HG03378 (cell line): ENCODE data around the gene MAPK8.

Experiments used
- ATAC-seq: cut with Tn5 transposase; IDR thresholded peaks from one replicate; pipeline ENCODE4 v1.9.1; 2021; ENCODE audit warnings: mild to moderate bottlenecking, moderate library complexity; ENCODE audit not compliant: unreplicated experiment

MAPK8 gene

GRCh38 chr10:48469516-48470020 lies 163.1 kb downstream of the MAPK8 start:
- no peak for ATAC-seq

- ATAC-seq = no peak
These were observed 163.8 kb downstream of the MAPK8 start for GRCh38 chr10:48470115-48470892.

GRCh38 chr10:48470893-48471805 lies 164.7 kb downstream of the MAPK8 start:
- ATAC-seq = no peak

GRCh38 chr10:48472501-48473069 lies 166.1 kb downstream of the MAPK8 start:
- ATAC-seq = no peak

- ATAC-seq = no peak
These were observed 167.2 kb downstream of the MAPK8 start for GRCh38 chr10:48473704-48474103.

- no peak for ATAC-seq
These were observed 168.4 kb downstream of the MAPK8 start for GRCh38 chr10:48474765-48475365.

- ATAC-seq = no peak
These were observed 169.4 kb downstream of the MAPK8 start for GRCh38 chr10:48475943-48476278.

GRCh38 chr10:48476279-48476982 lies 170.0 kb downstream of the MAPK8 start:
- no peak for ATAC-seq

- ATAC-seq = no peak
These were observed 170.7 kb downstream of the MAPK8 start for GRCh38 chr10:48477141-48477540.

- no peak for ATAC-seq
These were observed 171.1 kb downstream of the MAPK8 start for GRCh38 chr10:48477616-48478015.

GRCh38 chr10:48478469-48478868 lies 172.0 kb downstream of the MAPK8 start:
- no peak for ATAC-seq

GRCh38 chr10:48478980-48479811 lies 172.7 kb downstream of the MAPK8 start:
- ATAC-seq = no peak

- ATAC-seq = no peak
These were observed 174.2 kb downstream of the MAPK8 start for GRCh38 chr10:48480397-48481374.

- ATAC-seq = no peak
These were observed 174.9 kb downstream of the MAPK8 start for GRCh38 chr10:48481385-48481784.

- ATAC-seq = no peak
These were observed 175.7 kb downstream of the MAPK8 start for GRCh38 chr10:48482207-48482606.

- no peak for ATAC-seq
These were observed 178.4 kb downstream of the MAPK8 start for GRCh38 chr10:48484911-48485310.

- no peak for ATAC-seq
These were observed 179.2 kb downstream of the MAPK8 start for GRCh38 chr10:48485711-48486110.

- ATAC-seq = no peak
These were observed 180.8 kb downstream of the MAPK8 start for GRCh38 chr10:48487244-48487643.
